MV-4-11 (cell line): ENCODE measurements around the gene KLK10.
"Not testable (repeated sequence)": the region's sequence is repeated elsewhere in the genome, so short reads cannot be mapped to it uniquely, and the experiment has no call there.

ENCODE experiments used
- DNase-seq: peaks from one replicate; lab custom pipeline; 2025; lab: John Stamatoyannopoulos, UW

KLK10 gene

GRCh38 chr19:51001515-51001914, 18.0 kb downstream of the KLK10 start, which contains the start of gene KLK8:
Gene KLK8 (minus strand): TSS chr19:51001604. CDS start chr19:51001167, 437 bp downstream.
- no peak for DNase-seq

- no peak for DNase-seq
Measured at GRCh38 chr19:51000981-51001380, 18.5 kb downstream of the KLK10 start.

GRCh38 chr19:51000426-51000825, 19.1 kb downstream of the KLK10 start:
- no peak for DNase-seq

- DNase-seq: no peak
Measured at GRCh38 chr19:50998686-50999085, 20.8 kb downstream of the KLK10 start.

- DNase-seq: no peak
Measured at GRCh38 chr19:50998061-50998460, 21.4 kb downstream of the KLK10 start.

GRCh38 chr19:50994129-50994528, 25.4 kb downstream of the KLK10 start:
- DNase-seq: peak; percentile 9

GRCh38 chr19:50992666-50993035, 26.9 kb downstream of the KLK10 start:
- no peak for DNase-seq

- DNase-seq: not testable (repeated sequence)
Measured at GRCh38 chr19:50984416-50984815, 35.1 kb downstream of the KLK10 start.

- no peak for DNase-seq
Measured at GRCh38 chr19:50983625-50984292, 35.8 kb downstream of the KLK10 start, which contains the start of gene KLK7. Gene KLK7 (minus strand): TSS chr19:50983917. CDS start chr19:50982399, 1,518 bp downstream.

GRCh38 chr19:50982186-50982585, 37.3 kb downstream of the KLK10 start:
- no peak for DNase-seq

- no peak for DNase-seq
Measured at GRCh38 chr19:50981587-50982146, 37.8 kb downstream of the KLK10 start.

- DNase-seq: no peak
Measured at GRCh38 chr19:50980208-50980607, 39.3 kb downstream of the KLK10 start.

GRCh38 chr19:50979758-50980157, 39.8 kb downstream of the KLK10 start:
- no peak for DNase-seq

- DNase-seq: no peak
Measured at GRCh38 chr19:50978772-50979390, 40.6 kb downstream of the KLK10 start.

GRCh38 chr19:50977626-50978025, 41.9 kb downstream of the KLK10 start:
- no peak for DNase-seq

GRCh38 chr19:50975766-50976165, 43.7 kb downstream of the KLK10 start:
- DNase-seq: no peak

GRCh38 chr19:50974702-50975556, 44.6 kb downstream of the KLK10 start:
- DNase-seq: no peak

- no peak for DNase-seq
Measured at GRCh38 chr19:50972795-50973376, 46.6 kb downstream of the KLK10 start.

GRCh38 chr19:50969810-50970209, 49.7 kb downstream of the KLK10 start:
- DNase-seq: not testable (repeated sequence)

GRCh38 chr19:50969413-50969760, 50.1 kb downstream of the KLK10 start, which contains the start of gene KLK6:
Gene KLK6 (minus strand): TSS chr19:50969591. CDS start chr19:50968104, 1,487 bp downstream.
- DNase-seq: no peak

- no peak for DNase-seq
Measured at GRCh38 chr19:50968716-50969412, 50.6 kb downstream of the KLK10 start.
